ENCODE measurements around the gene FPR2. TPM values are rescaled to one million over a fixed set of nuclear protein-coding genes. Genes with fewer than 3 reads are reported as not detected.
"Not testable (repeated sequence)": the region's sequence is repeated elsewhere in the genome, so short reads cannot be mapped to it uniquely, and the experiment has no call there.

The FPR2 gene
- total and polyA plus RNA-seq, 9 of the 15 experiments (the other 6 are each of a cell fraction or from before 2014, with no cell fraction given): 0.03 to 0.15 (median 0.07) TPM; not detected in 6

- Histone ChIP-seq H3K27me3 (ENCODE audit: control insufficient read depth in 2 of 2, insufficient read depth in 2 of 2, low read length in 2 of 2) (peaks cover 0 to 28% of the 10 kb centered on the region in 2 experiments; a peak in 3 of 5 replicates), H3K4me1 (replicated peaks in 1 of 2; ENCODE audit: control insufficient read depth in 2 of 2, insufficient read depth in 2 of 2, low read length in 2 of 2) (peaks cover 7 to 20% of the 10 kb centered on the region in 2 experiments; a peak in 4 of 5 replicates)
- DNase-seq (ENCODE audit: extremely low read depth in 1 of 4, low spot score in 3 of 4); intact Hi-C loops (cut with micrococcal nuclease); BruUV-seq (replicated peaks); ATAC-seq; H4K20me1 ChIP-seq (replicated peaks; ENCODE audit: control insufficient read depth, insufficient read depth, low read length); H3K27ac ChIP-seq (ENCODE audit: extremely low read depth, low read depth, low read length); H3K4me2 ChIP-seq (ENCODE audit: insufficient read depth, low read length); CTCF ChIA-PET (ENCODE audit: low intra/inter-chr PET ratio); in situ Hi-C loops (cut with MboI); FAIRE-seq; H2AFZ ChIP-seq (ENCODE audit: low read depth, low read length); H3K4me3 ChIP-seq; H3K36me3 ChIP-seq (ENCODE audit: control insufficient read depth, insufficient read depth, low read length); H3K9me1 ChIP-seq (ENCODE audit: control insufficient read depth, insufficient read depth, low read length); H3K9ac ChIP-seq (ENCODE audit: insufficient read depth in 1 of 2, low read depth in 2 of 2, low read length in 2 of 2); H3K79me2 ChIP-seq (ENCODE audit: control insufficient read depth, insufficient read depth, low read length); H3K9me3 ChIP-seq (replicated peaks; ENCODE audit: control insufficient read depth, insufficient read depth, low read depth, low read length): not testable (repeated sequence)
- POLR2A ChIA-PET: interaction anchor here (0.6 kb wide), 1 partner anchor 117 kb away, joined by 3 read pairs; no protein-coding TSS in a partner anchor
- 19% methylated on average over 10 of the region's 10 CpGs for WGBS (ENCODE audit: insufficient coverage, low coverage, missing lambda C conversion rate)
- peak; percentile 56 to 64; a peak in 3 of 4 replicates for TF ChIP-seq KDM1A (IDR thresholded peaks at IDR 0.05)
These were observed 22.5 kb upstream of the FPR2 start for GRCh38 chr19:51738523-51738922.

DNA sequence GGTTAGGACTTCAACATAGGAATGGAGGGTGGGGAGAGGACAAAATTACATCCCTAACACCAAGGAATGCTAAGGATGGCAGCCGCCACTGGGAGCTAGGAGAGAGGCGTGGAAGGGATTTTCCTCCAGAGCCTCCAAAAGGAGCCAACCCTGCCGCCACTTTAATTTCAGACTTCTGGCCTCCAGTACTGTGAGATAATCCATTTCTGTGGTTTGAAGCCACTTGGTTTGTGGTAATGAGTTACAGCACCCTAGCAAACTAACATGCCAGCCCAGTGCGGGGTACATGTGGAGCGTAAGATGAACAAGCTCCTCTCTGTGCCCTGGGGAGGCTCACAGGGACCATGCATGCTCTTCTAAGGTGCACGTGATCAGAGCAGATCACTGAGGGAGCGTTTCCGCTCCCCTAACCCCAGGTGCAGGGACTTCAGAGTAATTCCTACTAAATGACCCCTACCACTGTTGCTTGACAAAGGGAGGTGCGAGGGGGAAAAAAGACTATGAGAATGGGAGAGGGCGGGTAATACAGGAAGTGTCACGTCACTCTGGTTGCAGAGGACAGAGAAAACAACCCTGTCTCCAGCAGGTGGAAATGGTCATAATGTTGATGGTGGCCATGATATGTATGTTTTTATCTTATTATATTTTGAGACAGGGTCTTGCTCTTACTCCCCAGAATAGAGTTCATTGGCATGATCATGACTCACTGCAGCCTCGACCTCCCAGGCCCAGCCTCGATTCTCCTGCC is 21.3 kb upstream of the FPR2 start:
- DNase-seq (ENCODE audit: extremely low read depth in 1 of 4, low spot score in 3 of 4) (no peak), ATAC-seq (no peak), FAIRE-seq (no peak)
- no peaks in the 10 kb centered on the region; the same call in 1 of the 2 replicates for H4K20me1 ChIP-seq (replicated peaks; ENCODE audit: control insufficient read depth, insufficient read depth, low read length)
- WGBS (ENCODE audit: insufficient coverage, low coverage, missing lambda C conversion rate): 27% methylated on average over 13 of the region's 13 CpGs
- no peak overlapping the region for H3K27ac ChIP-seq (ENCODE audit: extremely low read depth, low read depth, low read length)
- CTCF ChIA-PET (ENCODE audit: low intra/inter-chr PET ratio): no interaction called here
- intact Hi-C loops (cut with micrococcal nuclease) (no loop called here), in situ Hi-C loops (cut with MboI) (no loop called here)
- no peaks in the 10 kb centered on the region for H3K9me3 ChIP-seq (replicated peaks; ENCODE audit: control insufficient read depth, insufficient read depth, low read depth, low read length)
- H3K36me3 ChIP-seq (ENCODE audit: control insufficient read depth, insufficient read depth, low read length): no peaks in the 10 kb centered on the region
- BruUV-seq (replicated peaks): no TSS peak
- H3K9me1 ChIP-seq (ENCODE audit: control insufficient read depth, insufficient read depth, low read length): no peaks in the 10 kb centered on the region
- peaks cover 7 to 12% of the 10 kb centered on the region in 2 experiments; a peak in 4 of 5 replicates for H3K4me1 ChIP-seq (replicated peaks in 1 of 2; ENCODE audit: control insufficient read depth in 2 of 2, insufficient read depth in 2 of 2, low read length in 2 of 2)
- no peaks in the 10 kb centered on the region for H3K79me2 ChIP-seq (ENCODE audit: control insufficient read depth, insufficient read depth, low read length)
- no peak overlapping the region for H2AFZ ChIP-seq (ENCODE audit: low read depth, low read length)
- H3K4me3 ChIP-seq: no peak overlapping the region
- no peak overlapping the region for H3K4me2 ChIP-seq (ENCODE audit: insufficient read depth, low read length)
- POLR2A ChIA-PET: interaction anchor here (0.9 kb wide), 2 partner anchors 32 to 627 kb away, joined by 3 to 4 read pairs; no protein-coding TSS in a partner anchor
- no peak overlapping the region for H3K9ac ChIP-seq (ENCODE audit: insufficient read depth in 1 of 2, low read depth in 2 of 2, low read length in 2 of 2)
- H3K27me3 ChIP-seq (ENCODE audit: control insufficient read depth in 2 of 2, insufficient read depth in 2 of 2, low read length in 2 of 2): peaks cover 0 to 28% of the 10 kb centered on the region in 2 experiments; a peak in 3 of 5 replicates
- TF ChIP-seq SAP30 (IDR thresholded peaks at IDR 0.05; ENCODE audit: borderline replicate concordance, insufficient read depth, low read depth, low read length, poor library complexity, severe bottlenecking): no peak
- no peak for TF ChIP-seq SMC3 (conservative IDR thresholded peaks at IDR 0.05; ENCODE audit: insufficient read depth, low read depth, low read length)
- TF ChIP-seq, protein P1, sequence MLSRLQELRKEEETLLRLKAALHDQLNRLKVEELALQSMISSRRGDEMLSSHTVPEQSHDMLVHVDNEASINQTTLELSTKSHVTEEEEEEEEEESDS (CRISPR knock-in tag; IDR thresholded peaks at IDR 0.05): no peak
- no peak for TF ChIP-seq PHTF2 (CRISPR knock-in tag; IDR thresholded peaks at IDR 0.05)
- TF ChIP-seq ZNF217 (CRISPR knock-in tag; IDR thresholded peaks at IDR 0.05): no peak
- TF ChIP-seq XRCC3 (IDR thresholded peaks at IDR 0.05): no peak
- TF ChIP-seq NFXL1 (CRISPR knock-in tag; IDR thresholded peaks at IDR 0.05): no peak
- TF ChIP-seq ZNF551 (CRISPR knock-in tag; IDR thresholded peaks at IDR 0.05): no peak
- no peak for TF ChIP-seq PBX2 (CRISPR knock-in tag; IDR thresholded peaks at IDR 0.05; ENCODE audit: low read depth)
- TF ChIP-seq PBX2 (tag; conservative IDR thresholded peaks at IDR 0.05; ENCODE audit: low read depth): no peak

All from K562 (cell line).